Activated naive CD4-positive, alpha-beta T cell treated with anti-CD3 and anti-CD28 coated beads for 36 hours (primary cell): ENCODE results near the gene IPO4. TPM values are rescaled to one million over a fixed set of nuclear protein-coding genes. Genes with fewer than 3 reads are reported as not detected.
A peak's percentile ranks its signal among the peaks of the same experiment; 100 is the strongest.
"Not testable (repeated sequence)": the region's sequence is repeated elsewhere in the genome, so short reads cannot be mapped to it uniquely, and the experiment has no call there.

Source experiments
- CTCF ChIA-PET: fragments of 350-600 bp; sonication (Branson Sonifier 250); formaldehyde crosslinking; loops from one replicate; lab custom pipeline; 2021; ENCODE audit warnings: antibody characterized with exemption; lab: Charles Lee
- DNase-seq: peaks from one replicate; pipeline ENCODE4 v3.0.0-alpha.2; 2020
- H3K27ac Mint-ChIP-seq: one replicate; pipeline ENCODE4 v1.8.0; 2021; ENCODE audit warnings: mild to moderate bottlenecking, mixed read lengths
- H3K27me3 Mint-ChIP-seq: one replicate; pipeline ENCODE4 v1.8.0; 2021; ENCODE audit warnings: low read depth, mixed read lengths
- H3K36me3 Mint-ChIP-seq: one replicate; pipeline ENCODE4 v1.8.0; 2021; ENCODE audit warnings: low read depth, mixed read lengths
- H3K4me1 Mint-ChIP-seq: one replicate; pipeline ENCODE4 v1.8.0; 2021; ENCODE audit warnings: low read depth, mixed read lengths
- H3K4me3 Mint-ChIP-seq: one replicate; pipeline ENCODE4 v1.8.0; 2021; ENCODE audit warnings: mild to moderate bottlenecking, moderate library complexity, mixed read lengths
- H3K9me3 Mint-ChIP-seq: one replicate; pipeline ENCODE4 v1.8.0; 2021; ENCODE audit warnings: mixed read lengths
- intact Hi-C: fragments of 100-400 bp; cut with micrococcal nuclease; formaldehyde crosslinking; loops from one replicate; pipeline ENCODE4 v1.15.1; 2023
- total RNA-seq, 2 experiments: library from RNA; stranded (reverse); gene quantifications; one replicate each; pipeline ENCODE4 v1.2.3, GENCODE V29; 2021

The IPO4 gene
- total RNA-seq, 2 experiments from 2014 or later, result 64.2 to 74.5 TPM

DNA sequence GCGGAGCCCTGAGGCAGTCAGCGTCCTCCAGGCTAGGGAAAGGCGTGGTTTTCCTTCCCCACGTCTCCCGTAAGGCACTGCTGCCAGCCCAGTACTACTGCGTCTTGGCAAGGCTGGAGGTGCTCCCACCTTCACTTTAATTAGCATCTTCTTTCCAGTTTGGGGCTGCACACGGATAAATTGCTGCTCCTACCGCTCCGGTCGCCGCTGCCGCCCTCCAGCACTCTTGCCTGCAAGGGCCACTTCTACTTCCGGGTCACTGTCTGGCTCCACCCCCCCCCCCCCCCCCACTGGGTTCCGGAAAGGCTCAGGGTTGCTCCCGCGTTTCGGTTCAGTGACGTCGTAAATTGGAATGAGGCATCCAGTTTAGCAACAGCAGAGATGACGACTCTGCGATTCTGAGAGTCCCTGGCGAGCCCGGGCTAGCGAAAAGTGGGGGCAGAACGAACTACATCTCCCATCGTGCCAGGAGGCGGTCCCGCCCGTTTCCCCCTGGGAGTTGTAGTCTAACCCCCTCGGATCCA lies 43.6 kb upstream of the IPO4 start, which contains the start of gene NEDD8:
Gene NEDD8, minus strand, starts transcription at position 247 of the 524 bp plus-strand sequence. Its CDS starts 100 bp downstream, at position 147.
- CTCF ChIA-PET, result interaction anchor here (2.3 to 3.2 kb wide), 2 partner anchors 10 to 76 kb away, joined by 5 to 13 read pairs; partner anchors contain the start of genes CIDEB and TINF2
- no peaks in the 10 kb centered on the region for H3K27me3 Mint-ChIP-seq
- peak within 1 kb of the TSS; percentile 97 for H3K27ac Mint-ChIP-seq
- peak within 1 kb of the TSS; percentile 98 for H3K4me3 Mint-ChIP-seq
- peaks cover 14% of the 10 kb centered on the region for H3K36me3 Mint-ChIP-seq
- peak; percentile 96 for DNase-seq
- intact Hi-C loops, result loop anchor here (1.0 to 2.0 kb wide), 13 partner anchors 10 to 911 kb away; partner anchors contain the start of genes CHMP4A, DCAF11, DHRS1 and EMC9
- peaks cover 52% of the 10 kb centered on the region for H3K4me1 Mint-ChIP-seq
- H3K9me3 Mint-ChIP-seq, result no peaks in the 10 kb centered on the region

DNA sequence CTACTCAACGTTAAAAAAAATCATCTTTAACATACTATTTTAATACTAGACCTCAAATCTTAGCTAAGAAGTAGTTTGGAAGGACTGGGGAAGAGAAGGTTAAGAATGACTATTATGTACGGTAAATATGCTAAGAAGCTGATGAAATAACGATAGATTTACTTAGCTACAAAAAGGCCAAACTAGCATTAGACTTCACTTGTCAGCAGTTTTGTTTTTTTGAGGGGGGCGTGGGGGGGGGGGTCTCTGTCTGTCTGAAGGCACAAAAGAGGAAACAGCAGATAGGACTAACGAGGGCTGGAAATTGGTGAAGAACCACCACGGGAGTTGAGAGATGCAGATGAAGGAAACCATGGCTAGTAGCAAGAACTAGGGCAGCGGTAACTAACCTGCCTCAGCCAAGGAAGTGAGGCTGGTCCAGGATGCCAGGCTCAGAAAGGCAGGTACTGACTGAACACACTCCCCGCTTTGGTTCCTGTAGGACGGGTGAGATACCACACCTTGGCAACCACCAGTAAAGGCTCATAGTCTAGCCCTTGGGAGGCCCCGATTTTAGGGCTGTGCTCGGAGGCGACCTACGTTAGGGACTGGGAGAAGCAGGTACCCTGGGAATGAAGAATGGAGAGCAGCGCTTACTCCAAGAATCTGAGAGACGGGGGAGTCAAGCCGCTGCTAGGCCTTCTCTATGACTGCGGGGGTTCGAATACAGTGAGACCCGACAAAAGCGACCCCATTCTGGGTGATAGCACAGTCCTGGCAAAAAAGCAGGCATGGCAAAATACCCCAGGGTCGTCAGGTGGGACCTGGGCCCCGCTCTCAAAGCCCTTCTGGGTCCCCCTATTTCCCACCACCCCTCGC lies 42.9 kb upstream of the IPO4 start:
- intact Hi-C loops, result loop anchor here (1.0 to 2.0 kb wide), 13 partner anchors 11 to 910 kb away; partner anchors contain the start of genes CHMP4A, DCAF11, DHRS1 and EMC9
- H3K36me3 Mint-ChIP-seq, result peaks cover 12% of the 10 kb centered on the region
- H3K27ac Mint-ChIP-seq, result peak overlapping the region; percentile 97
- peak overlapping the region; percentile 98 for H3K4me3 Mint-ChIP-seq
- H3K9me3 Mint-ChIP-seq, result no peaks in the 10 kb centered on the region
- H3K4me1 Mint-ChIP-seq, result peaks cover 58% of the 10 kb centered on the region
- peak; percentile 46 for DNase-seq
- CTCF ChIA-PET, result interaction anchor here (0.6 to 1.3 kb wide), 5 partner anchors 11 to 140 kb away, joined by 3 to 8 read pairs (median 5); partner anchors contain the start of genes CIDEB and TINF2
- H3K27me3 Mint-ChIP-seq, result no peaks in the 10 kb centered on the region

DNA sequence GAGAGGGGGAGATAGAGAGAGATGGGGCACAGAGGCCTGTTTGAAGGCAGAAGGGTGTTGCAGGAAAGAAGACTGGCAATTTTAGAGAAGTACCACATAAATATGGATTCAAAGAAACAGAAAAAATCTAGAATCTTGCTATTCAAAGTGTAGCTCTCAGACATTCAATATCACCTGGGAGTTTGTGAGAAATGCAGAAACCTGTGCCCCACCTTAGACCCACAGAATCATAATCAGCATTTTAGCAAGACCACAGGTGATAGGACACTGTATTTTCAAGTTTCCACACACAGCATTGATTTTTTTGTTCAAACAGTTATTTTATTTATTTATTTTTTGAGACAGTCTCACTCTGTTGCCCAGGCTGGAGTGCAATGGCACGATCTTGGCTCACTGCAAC lies 40.3 kb upstream of the IPO4 start:
- peaks cover 51% of the 10 kb centered on the region for H3K4me1 Mint-ChIP-seq
- H3K27me3 Mint-ChIP-seq, result no peaks in the 10 kb centered on the region
- intact Hi-C loops, result no loop called here
- no peak for DNase-seq
- H3K36me3 Mint-ChIP-seq, result peaks cover 9% of the 10 kb centered on the region
- H3K4me3 Mint-ChIP-seq, result no peak overlapping the region
- H3K9me3 Mint-ChIP-seq, result no peaks in the 10 kb centered on the region
- CTCF ChIA-PET, result interaction anchor here (1.0 to 1.5 kb wide), 2 partner anchors 42 to 68 kb away, joined by 3 read pairs; no protein-coding TSS in a partner anchor
- no peak overlapping the region for H3K27ac Mint-ChIP-seq

DNA sequence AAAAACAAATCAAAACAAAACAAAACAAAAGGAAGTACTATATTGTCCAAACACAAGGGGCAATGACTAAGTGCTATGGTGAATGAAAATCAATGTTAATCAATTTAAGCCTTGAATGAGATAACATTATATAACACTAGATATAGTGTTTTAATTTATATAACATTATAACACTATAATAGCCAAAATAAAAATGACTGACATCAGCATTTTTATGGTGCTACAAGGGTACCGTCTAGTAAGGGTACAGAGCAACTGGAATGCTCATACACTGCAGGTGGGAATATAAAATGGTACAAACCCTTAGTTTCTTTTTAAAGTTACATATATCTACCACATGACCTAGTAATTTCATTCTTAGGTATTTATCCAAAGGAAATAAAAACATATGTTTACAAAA lies 37.9 kb upstream of the IPO4 start:
- Mint-ChIP-seq H3K36me3 (peaks cover 9% of the 10 kb centered on the region), H3K4me1 (peaks cover 42% of the 10 kb centered on the region), H3K9me3 (no peaks in the 10 kb centered on the region), H3K4me3 (no peak overlapping the region), H3K27me3 (no peaks in the 10 kb centered on the region), H3K27ac (no peak overlapping the region)
- DNase-seq, result no peak
- intact Hi-C loops, result no loop called here
- CTCF ChIA-PET, result interaction anchor here (0.6 to 1.4 kb wide), 3 partner anchors 11 to 20 kb away, joined by 4 to 6 read pairs (median 5); partner anchors contain the start of gene MDP1

DNA sequence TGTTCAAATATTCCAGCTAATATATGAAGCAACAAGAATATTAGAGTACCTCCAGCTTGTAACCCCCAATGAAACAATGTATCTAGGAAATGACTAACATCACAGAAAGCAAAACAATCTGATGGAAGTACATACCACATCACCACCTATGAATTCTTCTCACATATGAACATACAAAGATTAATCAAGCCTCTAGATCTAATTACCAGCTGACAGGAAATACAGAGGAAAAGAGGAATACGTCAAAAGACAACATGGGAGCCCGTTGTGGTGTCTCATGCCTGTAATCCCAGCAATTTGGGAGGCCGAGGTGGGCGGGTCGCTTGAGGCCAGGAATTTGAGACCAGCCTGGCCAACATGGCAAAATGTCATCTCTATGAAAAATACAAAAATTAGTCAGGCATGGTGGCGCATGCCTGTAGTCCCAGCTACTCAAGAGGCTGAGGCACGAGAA lies 36.0 kb upstream of the IPO4 start:
- Mint-ChIP-seq H3K9me3 (no peaks in the 10 kb centered on the region), H3K36me3 (peaks cover 9% of the 10 kb centered on the region), H3K4me3 (no peak overlapping the region), H3K27me3 (no peaks in the 10 kb centered on the region), H3K27ac (peak overlapping the region; percentile 36), H3K4me1 (peaks cover 33% of the 10 kb centered on the region)
- no peak for DNase-seq
- intact Hi-C loops, result no loop called here
- CTCF ChIA-PET, result interaction anchor here (0.8 to 1.2 kb wide), 4 partner anchors 10 to 167 kb away, joined by 3 to 4 read pairs (median 3); no protein-coding TSS in a partner anchor

GRCh38 chr14:24222987-24223386 lies 34.4 kb upstream of the IPO4 start:
- CTCF ChIA-PET, H3K27ac Mint-ChIP-seq, H3K4me3 Mint-ChIP-seq, H3K9me3 Mint-ChIP-seq, H3K27me3 Mint-ChIP-seq, intact Hi-C loops, DNase-seq, H3K36me3 Mint-ChIP-seq: not testable (repeated sequence)
- H3K4me1 Mint-ChIP-seq, result peaks cover 25% of the 10 kb centered on the region

GRCh38 chr14:24219521-24219920 lies 30.9 kb upstream of the IPO4 start:
- CTCF ChIA-PET, result interaction anchor here (0.6 to 2.2 kb wide), 6 partner anchors 12 to 128 kb away, joined by 3 to 10 read pairs (median 4); partner anchors contain the start of gene TINF2
- no peaks in the 10 kb centered on the region for H3K27me3 Mint-ChIP-seq
- no peak overlapping the region for H3K27ac Mint-ChIP-seq
- no peaks in the 10 kb centered on the region for H3K9me3 Mint-ChIP-seq
- DNase-seq, result no peak
- H3K4me3 Mint-ChIP-seq, result no peak overlapping the region
- peaks cover 17% of the 10 kb centered on the region for H3K4me1 Mint-ChIP-seq
- intact Hi-C loops, result loop anchor here (10.0 kb wide), 1 partner anchor 455 kb away; no protein-coding TSS in a partner anchor
- peaks cover 2% of the 10 kb centered on the region for H3K36me3 Mint-ChIP-seq

DNA sequence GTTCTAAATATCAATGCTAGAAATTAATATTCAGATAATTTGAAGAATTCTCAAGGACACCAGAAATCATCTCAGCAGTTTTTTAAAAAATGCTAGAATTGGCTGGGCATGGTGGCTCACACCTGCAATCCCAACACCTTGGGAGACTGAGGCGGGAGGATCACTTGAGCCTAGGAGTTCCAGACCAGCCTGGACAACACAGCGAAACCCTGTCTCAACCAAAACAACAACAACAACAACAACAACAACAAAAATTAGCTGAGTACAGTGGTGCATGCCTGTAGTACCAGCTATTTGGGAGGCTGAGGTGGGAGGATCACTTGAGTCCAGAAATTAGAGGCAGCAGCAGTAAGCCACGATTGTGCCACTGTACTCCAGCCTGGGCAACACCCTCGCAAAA lies 30.5 kb upstream of the IPO4 start:
- CTCF ChIA-PET, result interaction anchor here (0.6 to 2.2 kb wide), 3 partner anchors 24 to 94 kb away, joined by 3 to 10 read pairs (median 5); partner anchors contain the start of gene TINF2
- DNase-seq, result no peak
- intact Hi-C loops, result loop anchor here (10.0 kb wide), 1 partner anchor 456 kb away; no protein-coding TSS in a partner anchor
- Mint-ChIP-seq H3K27ac (no peak overlapping the region), H3K36me3 (no peaks in the 10 kb centered on the region), H3K27me3 (no peaks in the 10 kb centered on the region), H3K4me3 (no peak overlapping the region), H3K9me3 (no peaks in the 10 kb centered on the region), H3K4me1 (peaks cover 18% of the 10 kb centered on the region)

DNA sequence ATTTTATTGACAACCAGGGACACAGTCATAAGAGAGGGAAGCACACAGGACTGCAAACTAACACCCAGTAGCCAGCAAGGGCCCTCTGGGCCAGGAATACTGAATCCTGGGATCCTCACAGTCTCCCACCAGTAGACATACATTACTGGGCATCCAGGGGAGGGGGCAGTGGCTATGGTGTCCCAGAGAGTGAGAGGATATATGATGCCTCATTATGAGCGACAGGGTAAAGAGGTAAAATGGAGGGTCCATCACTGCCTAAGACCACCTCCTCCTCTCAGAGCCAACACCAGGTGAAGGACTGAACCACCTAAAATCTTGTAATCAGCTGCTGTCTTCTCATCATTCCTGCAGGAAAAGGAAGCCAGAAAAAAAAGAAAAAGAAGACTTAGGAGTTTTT lies 28.3 kb upstream of the IPO4 start:
- H3K27ac Mint-ChIP-seq, H3K27me3 Mint-ChIP-seq, DNase-seq, H3K9me3 Mint-ChIP-seq, H3K4me3 Mint-ChIP-seq, H3K36me3 Mint-ChIP-seq: not testable (repeated sequence)
- intact Hi-C loops, result loop anchor here (1.0 to 10.0 kb wide), 7 partner anchors 25 to 458 kb away; partner anchors contain the start of genes IRF9, RABGGTA and TINF2
- peaks cover 35% of the 10 kb centered on the region for H3K4me1 Mint-ChIP-seq
- CTCF ChIA-PET, result interaction anchor here (0.9 to 6.8 kb wide), 4 partner anchors 76 to 220 kb away, joined by 3 to 64 read pairs (median 22); partner anchors contain the start of genes CIDEB and LTB4R2

GRCh38 chr14:24216345-24216699 lies 27.7 kb upstream of the IPO4 start:
- intact Hi-C loops, result loop anchor here (1.0 to 10.0 kb wide), 7 partner anchors 26 to 458 kb away; partner anchors contain the start of genes IRF9, RABGGTA and TINF2
- H3K4me3 Mint-ChIP-seq, result peak overlapping the region; percentile 86
- no peak for DNase-seq
- no peaks in the 10 kb centered on the region for H3K27me3 Mint-ChIP-seq
- CTCF ChIA-PET, result interaction anchor here (0.6 to 6.8 kb wide), 20 partner anchors 9 to 389 kb away, joined by 3 to 64 read pairs (median 4); partner anchors contain the start of genes CIDEB, DHRS1, LTB4R and LTB4R2
- H3K9me3 Mint-ChIP-seq, result no peaks in the 10 kb centered on the region
- H3K4me1 Mint-ChIP-seq, result peaks cover 41% of the 10 kb centered on the region
- H3K27ac Mint-ChIP-seq, result peak overlapping the region; percentile 96
- peaks cover 13% of the 10 kb centered on the region for H3K36me3 Mint-ChIP-seq

DNA sequence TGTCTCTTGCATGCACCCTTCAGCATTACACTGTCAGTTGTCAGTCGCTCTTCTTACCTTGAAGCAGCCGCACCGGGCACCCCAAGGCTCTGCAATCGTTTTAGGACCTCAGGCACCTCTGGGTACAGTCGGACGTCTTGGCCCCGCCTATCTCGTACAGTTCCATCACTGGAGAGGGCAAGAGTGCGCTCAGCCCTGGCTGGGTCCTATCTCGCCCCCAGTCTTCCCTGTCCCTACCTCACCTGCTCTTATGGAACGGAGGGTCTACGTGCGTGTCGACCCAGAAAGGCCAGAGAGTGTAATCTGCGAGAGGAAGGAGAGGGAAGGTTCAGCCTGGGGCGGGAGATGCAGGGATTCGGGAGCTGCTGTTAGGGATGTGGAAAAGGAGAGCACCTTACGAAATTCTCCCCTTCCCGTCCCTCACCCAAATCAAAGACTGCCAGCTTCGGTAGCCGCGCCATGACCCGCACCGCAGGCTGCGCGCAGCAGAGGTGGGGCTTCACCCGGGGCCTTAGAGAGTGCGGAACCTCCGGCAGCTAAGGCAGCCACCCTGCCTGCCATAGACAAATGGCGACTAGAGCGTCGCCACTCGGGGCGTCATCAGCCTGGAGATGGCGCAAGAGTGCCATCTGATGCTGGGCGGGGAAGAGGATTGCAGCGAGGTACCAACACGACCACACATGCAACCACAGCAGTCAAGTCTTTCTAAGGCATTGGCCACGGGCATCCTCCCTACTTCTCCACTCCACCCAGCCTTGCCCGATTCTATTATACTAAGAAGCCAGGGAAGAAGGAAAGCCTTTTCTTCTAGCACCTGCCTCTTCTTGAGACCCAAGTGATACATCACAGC lies 27.1 kb upstream of the IPO4 start, which contains the start of gene MDP1:
Gene MDP1, minus strand, starts transcription at position 572 of the 850 bp plus-strand sequence. Its CDS starts 111 bp downstream, at position 461.
- peaks cover 45% of the 10 kb centered on the region for H3K4me1 Mint-ChIP-seq
- H3K4me3 Mint-ChIP-seq, result peak within 1 kb of the TSS; percentile 86
- peak within 1 kb of the TSS; percentile 96 for H3K27ac Mint-ChIP-seq
- CTCF ChIA-PET, result interaction anchor here (0.6 to 6.8 kb wide), 25 partner anchors 8 to 489 kb away, joined by 3 to 64 read pairs (median 4); partner anchors contain the start of genes CIDEB, DHRS1, LTB4R and LTB4R2
- H3K36me3 Mint-ChIP-seq, result peaks cover 15% of the 10 kb centered on the region
- peak; percentile 93 for DNase-seq
- no peaks in the 10 kb centered on the region for H3K9me3 Mint-ChIP-seq
- no peaks in the 10 kb centered on the region for H3K27me3 Mint-ChIP-seq
- intact Hi-C loops, result loop anchor here (1.0 to 10.0 kb wide), 7 partner anchors 27 to 459 kb away; partner anchors contain the start of genes IRF9, RABGGTA and TINF2
